ENCODE data around the gene AP1B1. TPM values are rescaled to one million over a fixed set of nuclear protein-coding genes. Genes with fewer than 3 reads are reported as not detected.
A peak's percentile ranks its signal among the peaks of the same experiment; 100 is the strongest.

Gene AP1B1
- total RNA-seq, 2 donors from 2014 or later: 104 to 143 TPM

GRCh38 chr22:29277927-29278326 lies 110.4 kb downstream of the AP1B1 start:
- TF ChIP-seq POLR2AphosphoS5 (IDR thresholded peaks at IDR 0.05) (no peak), CTCF (IDR thresholded peaks at IDR 0.05) (no peak), POLR2A (IDR thresholded peaks at IDR 0.05) (no peak)
- intact Hi-C loops (cut with DNase I): no loop called here
- no peaks in the 10 kb centered on the region for H3K27me3 ChIP-seq (replicated peaks; ENCODE audit: insufficient read depth)
- no peak overlapping the region for H3K4me3 ChIP-seq
- no peak for DNase-seq (ENCODE audit: low spot score)
- H3K36me3 ChIP-seq: peaks cover 2 to 17% of the 10 kb centered on the region in 2 donors
- 89% methylated on average over 1 of the region's 1 CpG for WGBS
- H3K9me3 ChIP-seq: no peaks in the 10 kb centered on the region
- no peaks in the 10 kb centered on the region for H3K4me1 ChIP-seq (replicated peaks)
- no peak overlapping the region for H3K27ac ChIP-seq

Small RNAs within 50 kb of the gene (microRNA-seq; reads per million reads assigned to microRNA genes)
- gene MIR3653: 13.9 reads per million, percentile 56 among the genes with 10 or more reads in this experiment

Small RNAs within 50 kb of the gene (small RNA-seq; reads per million reads assigned to genes)
- 0 reads per million in 2 donors for gene AC000041.1
- gene MIR3653: 0 reads per million in 2 donors

Other genes with a start within 250 kb of the AP1B1 start
- gene EMID1, start 182.7 kb downstream of the AP1B1 start, total RNA-seq: 10 to 100 TPM; 12.8 to 14.7 TPM
- 10 to 100 TPM; 66.9 to 74.6 TPM for gene RHBDD3, start 120.6 kb downstream of the AP1B1 start, total RNA-seq
- 100 to 1,000 TPM; 181 to 213 TPM for gene EWSR1, start 120.3 kb downstream of the AP1B1 start, total RNA-seq
- gene GAS2L1, start 81.9 kb downstream of the AP1B1 start, total RNA-seq: 100 to 1,000 TPM in 1 of 2 donors, 10 to 100 TPM in 1; 85.8 to 159 TPM
- 10 to 100 TPM in 1 of 2 donors, 1 to 10 TPM in 1; 9.2 to 15.1 TPM for gene RASL10A, start 72.9 kb downstream of the AP1B1 start, total RNA-seq
- gene RFPL1, start 50.0 kb upstream of the AP1B1 start, total RNA-seq: 1 to 10 TPM in 1 of 2 donors, not detected in 1; 1.7 TPM
- 100 to 1,000 TPM; 149 to 887 TPM for gene NEFH, start 91.6 kb upstream of the AP1B1 start, total RNA-seq
- gene THOC5, start 165.2 kb upstream of the AP1B1 start, total RNA-seq: 10 to 100 TPM; 27.5 to 57.9 TPM
- 10 to 100 TPM; 24.1 to 46.9 TPM for gene NIPSNAP1, start 192.5 kb upstream of the AP1B1 start, total RNA-seq
- 10 to 100 TPM; 32.3 to 34.7 TPM for gene NF2, start 215.1 kb upstream of the AP1B1 start, total RNA-seq